ENCODE measurements around the gene COX18.

DNA sequence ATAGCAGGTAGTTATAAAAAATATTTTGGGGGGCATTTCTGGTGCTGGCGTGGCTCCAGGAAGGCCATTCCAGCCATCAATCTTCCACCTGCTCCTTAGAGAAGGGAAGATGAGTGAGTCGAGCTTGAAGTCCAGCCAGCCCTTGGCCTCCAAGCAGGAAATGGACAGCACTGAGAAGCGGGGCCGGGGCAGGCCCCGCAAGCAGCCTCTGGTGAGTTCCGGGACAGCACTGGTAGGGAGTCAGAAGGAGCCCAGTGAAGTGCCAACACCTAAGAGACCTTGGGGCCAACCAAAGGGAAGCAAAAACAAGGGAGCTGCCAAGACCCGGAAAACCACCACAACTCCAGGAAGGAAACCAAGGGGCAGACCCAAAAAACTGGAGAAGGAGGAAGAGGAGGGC lies 29.2 kb upstream of the COX18 start:
- TF ChIP-seq, protein P1, sequence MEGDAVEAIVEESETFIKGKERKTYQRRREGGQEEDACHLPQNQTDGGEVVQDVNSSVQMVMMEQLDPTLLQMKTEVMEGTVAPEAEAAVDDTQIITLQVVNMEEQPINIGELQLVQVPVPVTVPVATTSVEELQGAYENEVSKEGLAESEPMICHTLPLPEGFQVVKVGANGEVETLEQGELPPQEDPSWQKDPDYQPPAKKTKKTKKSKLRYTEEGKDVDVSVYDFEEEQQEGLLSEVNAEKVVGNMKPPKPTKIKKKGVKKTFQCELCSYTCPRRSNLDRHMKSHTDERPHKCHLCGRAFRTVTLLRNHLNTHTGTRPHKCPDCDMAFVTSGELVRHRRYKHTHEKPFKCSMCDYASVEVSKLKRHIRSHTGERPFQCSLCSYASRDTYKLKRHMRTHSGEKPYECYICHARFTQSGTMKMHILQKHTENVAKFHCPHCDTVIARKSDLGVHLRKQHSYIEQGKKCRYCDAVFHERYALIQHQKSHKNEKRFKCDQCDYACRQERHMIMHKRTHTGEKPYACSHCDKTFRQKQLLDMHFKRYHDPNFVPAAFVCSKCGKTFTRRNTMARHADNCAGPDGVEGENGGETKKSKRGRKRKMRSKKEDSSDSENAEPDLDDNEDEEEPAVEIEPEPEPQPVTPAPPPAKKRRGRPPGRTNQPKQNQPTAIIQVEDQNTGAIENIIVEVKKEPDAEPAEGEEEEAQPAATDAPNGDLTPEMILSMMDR (conservative IDR thresholded peaks at IDR 0.05; ENCODE audit: low read length) = no peak
- no peak for TF ChIP-seq EZH2phosphoT487 (IDR thresholded peaks at IDR 0.05; ENCODE audit: borderline replicate concordance, low read depth, low read length)

Measured in OCI-LY7 (cell line).